Spleen (tissue), 7 donors: ENCODE measurements around the gene AADACL2.

Experiments
- CTCF ChIP-seq, 11 experiments: fragments of 200-600 bp in 7 of 11; fragments of 450-650 bp in 4 of 11; sonication (generic) in 4 of 11; IDR thresholded peaks in 8 of 11; conservative IDR thresholded peaks in 3 of 11; 1 replicate in 7 of 11; 2 replicates in 4 of 11; pipeline versions ENCODE4 v1.4.0 to v1.8.0; 2016 to 2021; ENCODE audit warnings: antibody characterized with exemption in 11 of 11, inconsistent platforms in 4 of 11, mild to moderate bottlenecking in 1 of 11
- POLR2A ChIP-seq, 3 donors: fragments of 450-650 bp; IDR thresholded peaks; one replicate each; pipeline ENCODE4 v1.5.1; 2017; ENCODE audit warnings: antibody characterized with exemption in 3 of 3, mild to moderate bottlenecking in 1 of 3
- donor health status: DM: no; HTN: no; CAD: no; lungs with moderate emphysema.
- donor health status: DM: no; HTN: no; CAD: no.
- donor health status: DM: no; HTN: no; CAD: no.

- TF ChIP-seq CTCF (IDR thresholded peaks at IDR 0.05 in 8 of 11, conservative IDR thresholded peaks at IDR 0.05 in 3 of 11) (no peak), POLR2A (IDR thresholded peaks at IDR 0.05) (no peak)
These were observed at the start of gene AADACL2 for GRCh38 chr3:151733613-151734012.
